NCI-H2171 (cell line): Measurements from ENCODE around the gene POU2F1.

Experiments used
- DNase-seq: peaks from one replicate; lab custom pipeline; 2025; lab: John Stamatoyannopoulos, UW

The POU2F1 gene

GRCh38 chr1:167272369-167272957 lies 51.8 kb downstream of the POU2F1 start:
- no peak for DNase-seq

- DNase-seq = peak; percentile 91
Observed at GRCh38 chr1:167273027-167273800, 52.5 kb downstream of the POU2F1 start.

GRCh38 chr1:167274061-167274460 lies 53.4 kb downstream of the POU2F1 start:
- DNase-seq = no peak

GRCh38 chr1:167276969-167277368 lies 56.3 kb downstream of the POU2F1 start:
- no peak for DNase-seq

GRCh38 chr1:167278497-167278896 lies 57.8 kb downstream of the POU2F1 start:
- no peak for DNase-seq

- DNase-seq = no peak
Observed at GRCh38 chr1:167280912-167281311, 60.2 kb downstream of the POU2F1 start.

GRCh38 chr1:167288390-167289074 lies 67.8 kb downstream of the POU2F1 start:
- no peak for DNase-seq

GRCh38 chr1:167289075-167289442 lies 68.4 kb downstream of the POU2F1 start:
- DNase-seq = no peak

- DNase-seq = no peak
Observed at GRCh38 chr1:167289966-167290365, 69.3 kb downstream of the POU2F1 start.

- no peak for DNase-seq
Observed at GRCh38 chr1:167291539-167292185, 71.0 kb downstream of the POU2F1 start.

- no peak for DNase-seq
Observed at GRCh38 chr1:167292216-167292615, 71.5 kb downstream of the POU2F1 start.

- DNase-seq = no peak
Observed at GRCh38 chr1:167293057-167293456, 72.4 kb downstream of the POU2F1 start.

GRCh38 chr1:167294528-167294927 lies 73.8 kb downstream of the POU2F1 start:
- no peak for DNase-seq

GRCh38 chr1:167297222-167298214 lies 76.8 kb downstream of the POU2F1 start:
- no peak for DNase-seq

- DNase-seq = no peak
Observed at GRCh38 chr1:167298325-167298724, 77.6 kb downstream of the POU2F1 start.

- no peak for DNase-seq
Observed at GRCh38 chr1:167301355-167301754, 80.7 kb downstream of the POU2F1 start.

GRCh38 chr1:167304165-167304564 lies 83.5 kb downstream of the POU2F1 start:
- DNase-seq = no peak

- DNase-seq = no peak
Observed at GRCh38 chr1:167305059-167305705, 84.5 kb downstream of the POU2F1 start.

- no peak for DNase-seq
Observed at GRCh38 chr1:167305706-167306277, 85.1 kb downstream of the POU2F1 start.

GRCh38 chr1:167310732-167311131 lies 90.0 kb downstream of the POU2F1 start:
- peak; percentile 22 for DNase-seq

GRCh38 chr1:167312871-167313270 lies 92.2 kb downstream of the POU2F1 start:
- no peak for DNase-seq
